ENCODE measurements around the gene MICAL3. TPM values are rescaled to one million over a fixed set of nuclear protein-coding genes. Genes with fewer than 3 reads are reported as not detected.
A peak's percentile ranks its signal among the peaks of the same experiment; 100 is the strongest.

MICAL3 gene
- total and polyA plus RNA-seq, 9 of the 15 experiments (the other 6 are each of a cell fraction or from before 2014, with no cell fraction given) = 0.53 to 32.1 (median 12.3) TPM

DNA sequence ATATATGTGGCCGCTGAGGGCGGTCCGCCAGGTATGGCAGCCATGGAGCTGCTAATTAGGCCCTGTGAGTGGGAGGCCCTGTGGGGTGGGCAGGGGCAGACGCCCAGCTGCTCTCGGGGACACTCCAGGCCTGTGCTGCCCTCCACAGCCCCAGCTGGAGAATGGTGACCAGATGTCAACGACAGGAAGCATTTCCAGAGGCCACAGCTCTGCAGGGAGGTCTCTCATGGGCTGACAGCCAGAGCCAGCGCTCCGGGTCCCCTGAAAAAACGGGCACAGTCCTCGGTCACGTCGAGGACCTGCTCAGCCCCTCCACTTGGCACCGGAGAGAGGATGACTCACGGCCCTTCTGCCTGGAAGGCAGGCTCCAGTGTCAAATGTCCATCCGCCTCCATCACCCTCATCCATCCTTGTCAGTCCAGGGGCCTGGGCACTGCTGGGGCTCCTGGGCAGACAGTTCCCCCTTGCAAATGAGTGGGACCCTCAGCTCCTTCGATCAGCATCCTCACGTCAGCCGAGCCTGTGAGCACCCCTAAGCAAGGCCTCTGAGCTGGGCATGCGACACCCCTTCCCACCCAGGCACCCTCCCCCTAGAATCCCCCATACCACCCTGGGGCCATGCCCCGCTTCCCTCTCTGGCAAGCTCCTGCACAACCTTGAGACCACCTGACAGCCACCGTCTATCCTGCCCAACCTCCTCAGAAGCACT lies 252.0 kb downstream of the MICAL3 start:
- no peak overlapping the region for H3K4me2 ChIP-seq (ENCODE audit: insufficient read depth, low read length)
- no peaks in the 10 kb centered on the region for H3K9me1 ChIP-seq (ENCODE audit: control insufficient read depth, insufficient read depth, low read length)
- H3K4me3 ChIP-seq = no peak overlapping the region; the same call in 1 of the 2 replicates
- ATAC-seq (no peak), FAIRE-seq (no peak), DNase-seq (ENCODE audit: extremely low read depth in 1 of 4, low spot score in 3 of 4) (no peak)
- TF ChIP-seq ZNF24 (IDR thresholded peaks at IDR 0.05) = no peak
- TF ChIP-seq GABPB1 (CRISPR knock-in tag; IDR thresholded peaks at IDR 0.05) = 0 out of 2 replicates have a peak, but pooled peaks have one; percentile 19
- peak overlapping the region in 1 of 2 experiments; percentile 92; a peak in 2 of 4 replicates for H3K9ac ChIP-seq (ENCODE audit: insufficient read depth in 1 of 2, low read depth in 2 of 2, low read length in 2 of 2)
- H4K20me1 ChIP-seq (replicated peaks; ENCODE audit: control insufficient read depth, insufficient read depth, low read length) = peaks cover 45% of the 10 kb centered on the region
- POLR2A ChIA-PET = interaction anchor here (0.6 to 7.0 kb wide), 11 partner anchors 9 to 319 kb away, joined by 3 to 54 read pairs (median 3); no protein-coding TSS in a partner anchor
- 88% methylated on average over 20 of the region's 21 CpGs for WGBS (ENCODE audit: insufficient coverage, low coverage, missing lambda C conversion rate)
- peaks cover 14 to 67% of the 10 kb centered on the region in 2 experiments for H3K4me1 ChIP-seq (replicated peaks in 1 of 2; ENCODE audit: control insufficient read depth in 2 of 2, insufficient read depth in 2 of 2, low read length in 2 of 2)
- H3K27ac ChIP-seq (ENCODE audit: extremely low read depth, low read depth, low read length) = no peak overlapping the region
- BruUV-seq (replicated peaks) = no TSS peak
- no peaks in the 10 kb centered on the region for H3K9me3 ChIP-seq (replicated peaks; ENCODE audit: control insufficient read depth, insufficient read depth, low read depth, low read length)
- in situ Hi-C loops (cut with MboI) (no loop called here), intact Hi-C loops (cut with micrococcal nuclease) (loop anchor here (10.0 kb wide), 1 partner anchor 292 kb away; no protein-coding TSS in a partner anchor)
- no peak overlapping the region for H2AFZ ChIP-seq (ENCODE audit: low read depth, low read length)
- H3K36me3 ChIP-seq (ENCODE audit: control insufficient read depth, insufficient read depth, low read length) = peaks cover 15% of the 10 kb centered on the region; the same call in 2 of the 3 replicates
- peaks cover 58% of the 10 kb centered on the region for H3K79me2 ChIP-seq (ENCODE audit: control insufficient read depth, insufficient read depth, low read length)
- CTCF ChIA-PET (ENCODE audit: low intra/inter-chr PET ratio) = no interaction called here
- H3K27me3 ChIP-seq (ENCODE audit: control insufficient read depth in 2 of 2, insufficient read depth in 2 of 2, low read length in 2 of 2) = no peaks in the 10 kb centered on the region

Measured in K562 (cell line).